HG03521 (cell line): ENCODE measurements around the gene TMEM163.
"Not testable (repeated sequence)": the region's sequence is repeated elsewhere in the genome, so short reads cannot be mapped to it uniquely, and the experiment has no call there.

ENCODE experiments used
- ATAC-seq: cut with Tn5 transposase; IDR thresholded peaks from one replicate; pipeline ENCODE4 v1.9.1; 2021; ENCODE audit warnings: mild to moderate bottlenecking, moderate library complexity; ENCODE audit not compliant: unreplicated experiment

Gene TMEM163

DNA sequence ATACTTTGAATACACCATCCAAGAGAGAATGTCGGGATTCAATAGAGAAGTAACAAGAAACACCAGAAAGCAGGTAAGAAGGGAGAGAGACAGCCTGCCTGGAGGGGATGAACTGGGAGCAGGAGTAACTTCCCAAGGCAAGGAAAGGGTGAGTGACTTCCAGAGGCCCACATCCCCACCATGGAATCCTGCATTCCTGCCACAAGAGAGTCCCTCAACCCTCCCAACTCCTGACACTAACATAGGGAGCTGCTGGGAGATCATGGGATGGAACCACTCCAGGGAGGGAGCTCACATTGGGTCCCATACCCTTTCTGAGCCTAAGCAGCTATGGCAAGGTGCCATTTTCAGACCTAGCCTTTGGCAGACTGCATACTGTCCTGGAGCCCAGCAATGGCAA is 5.5 kb upstream of the TMEM163 start:
- no peak for ATAC-seq

DNA sequence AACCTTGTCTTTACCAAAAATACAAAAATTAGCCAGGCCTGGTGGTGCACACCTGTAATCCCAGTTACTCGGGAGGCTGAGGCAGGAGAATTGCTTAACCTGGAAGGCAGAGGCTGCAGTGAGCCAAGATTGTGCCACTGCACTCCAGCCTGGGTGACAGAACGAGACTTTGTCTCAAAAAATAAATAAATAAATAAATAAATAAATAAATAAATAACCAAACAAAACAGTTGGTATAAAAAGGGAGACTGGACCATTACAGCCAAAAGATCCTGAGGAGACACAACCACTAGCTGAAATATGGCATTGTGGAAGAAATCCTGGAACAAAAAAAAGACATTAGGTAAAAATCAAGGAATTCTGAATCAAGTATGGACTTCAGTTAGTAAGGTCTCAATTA is 4.9 kb upstream of the TMEM163 start:
- not testable (repeated sequence) for ATAC-seq

DNA sequence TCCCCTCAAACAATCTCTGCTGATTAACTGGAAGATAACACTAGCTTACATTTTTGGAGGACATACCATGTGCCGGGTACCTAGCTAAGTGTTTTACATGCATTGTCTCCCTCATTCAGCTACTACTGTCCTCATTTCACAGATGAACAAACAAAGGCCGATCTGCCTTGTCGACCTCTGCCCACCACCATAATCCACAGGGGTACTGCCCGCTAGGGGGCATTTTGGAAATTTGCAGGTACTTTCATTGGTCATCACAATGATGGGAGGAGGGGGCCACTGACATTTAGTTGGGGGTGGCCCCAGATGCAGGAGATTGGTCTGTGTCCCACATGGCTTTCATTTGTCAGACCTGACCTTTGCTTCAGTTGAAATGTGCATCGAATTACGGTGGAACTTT is 3.9 kb upstream of the TMEM163 start:
- ATAC-seq: no peak

DNA sequence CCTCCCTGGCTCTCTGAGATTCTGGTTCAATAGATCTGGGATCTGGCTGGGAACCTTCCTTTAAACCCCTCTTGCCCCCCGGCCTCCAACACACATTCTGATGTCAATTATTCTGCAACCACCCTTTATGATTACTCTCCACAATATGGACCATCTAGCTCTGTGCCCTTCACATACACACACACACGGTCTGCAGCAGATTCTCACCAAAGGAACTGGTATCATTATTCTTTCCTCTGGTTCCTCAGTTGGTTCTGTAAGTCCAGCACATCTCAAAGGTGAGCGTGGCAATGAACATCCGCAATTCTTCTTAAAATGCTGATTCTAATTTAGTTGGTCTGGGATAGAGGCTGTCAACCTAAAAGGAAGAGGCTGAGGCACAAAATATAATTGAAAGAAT is 2.8 kb upstream of the TMEM163 start:
- no peak for ATAC-seq

DNA sequence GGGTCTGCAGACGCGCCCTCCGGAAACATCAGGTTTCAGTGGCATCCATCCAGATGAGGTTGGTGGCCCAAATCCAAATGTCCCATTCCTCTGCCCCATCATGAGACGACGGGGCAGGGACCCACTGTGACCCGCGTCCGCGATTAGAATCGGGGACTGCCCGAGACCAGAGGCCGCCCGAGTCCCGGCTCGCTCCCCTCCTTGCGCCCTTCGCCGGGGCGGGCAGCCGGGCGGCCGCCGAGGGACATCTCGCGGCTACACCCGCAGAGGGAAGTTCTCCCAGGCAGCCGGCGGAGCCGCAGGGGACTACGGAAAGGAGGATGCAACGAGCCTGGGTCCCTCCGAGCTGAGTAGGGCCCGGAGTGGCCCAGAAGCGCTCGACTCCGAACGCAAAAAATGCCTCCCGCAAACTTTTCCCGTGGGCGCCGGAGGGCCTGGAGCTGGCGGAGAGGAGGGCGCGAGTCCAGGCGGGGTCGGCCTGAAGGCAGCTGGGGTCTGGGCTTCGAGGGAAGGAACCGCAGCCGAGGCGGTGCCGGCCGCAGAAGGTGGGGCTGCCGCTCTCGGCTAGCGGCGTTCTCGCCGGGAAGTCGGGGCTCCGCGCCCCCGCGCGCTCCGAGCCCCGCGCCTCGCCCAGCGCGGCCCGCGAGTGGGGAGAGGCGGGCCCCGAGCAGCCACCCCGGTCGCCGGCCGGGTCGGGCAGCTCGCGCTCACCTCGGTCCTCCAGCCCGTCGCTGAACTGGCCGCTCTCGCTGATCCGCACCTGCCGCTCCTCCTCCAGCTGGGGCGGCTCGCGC is 580 bp downstream of the TMEM163 start:
- no peak for ATAC-seq

DNA sequence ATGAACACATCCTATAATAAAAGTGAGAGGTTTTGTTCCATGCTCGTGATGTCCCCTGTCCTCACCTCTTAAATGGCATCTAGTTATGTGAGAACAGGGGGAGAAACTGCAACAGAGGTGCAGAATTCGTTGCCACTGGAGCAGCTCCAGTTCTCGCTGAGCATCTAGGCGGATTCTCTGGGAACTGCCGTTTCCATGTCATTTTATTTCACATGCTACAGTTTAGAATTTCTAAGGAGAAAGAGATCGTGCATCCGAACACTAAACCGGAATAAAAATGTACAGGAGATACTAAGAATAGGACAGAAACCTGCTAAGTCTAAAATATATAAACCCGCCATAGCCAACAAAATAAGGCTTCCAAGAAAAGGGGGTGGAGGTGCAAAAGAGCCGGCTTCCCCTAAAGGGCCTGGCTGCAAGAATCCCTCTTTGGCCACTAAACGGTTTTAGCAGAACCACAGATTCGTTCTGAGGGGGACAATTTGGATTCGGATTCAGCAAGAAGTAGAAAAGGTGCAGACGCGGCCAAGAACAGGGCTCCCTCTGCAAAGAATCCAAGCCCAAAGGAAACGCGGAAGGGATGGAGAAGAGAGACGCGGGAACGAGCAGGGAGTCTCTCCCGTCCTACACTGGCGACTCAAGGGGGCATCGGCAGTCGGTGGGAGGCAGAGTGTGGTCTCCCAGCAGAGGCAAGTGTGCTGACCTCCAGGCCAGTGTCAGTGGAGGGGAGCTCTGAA is 1.3 kb downstream of the TMEM163 start:
- ATAC-seq: no peak

DNA sequence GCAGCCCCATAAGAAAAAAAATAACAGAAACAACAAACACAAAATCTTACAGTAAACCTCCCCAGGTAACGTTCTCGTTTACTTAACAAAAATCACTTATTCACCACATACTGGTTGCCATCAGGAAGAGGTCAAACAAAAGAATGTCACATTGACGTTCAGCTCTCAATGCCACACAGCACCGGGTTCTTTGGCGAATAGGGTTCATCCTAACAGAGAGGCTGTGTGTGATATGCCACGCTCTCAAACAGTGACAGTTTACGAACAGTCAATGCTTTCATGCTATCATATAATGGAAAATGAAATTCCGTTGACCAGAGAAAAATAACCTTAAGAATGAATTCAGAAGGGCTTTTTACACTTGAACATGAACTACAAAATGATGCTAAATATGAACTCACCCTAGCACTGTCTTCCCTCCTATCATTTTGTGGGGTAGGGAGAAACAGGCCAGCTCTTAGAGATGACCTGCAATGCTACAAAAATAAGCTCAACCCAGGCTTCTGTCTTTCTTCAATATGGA is 2.0 kb downstream of the TMEM163 start:
- no peak for ATAC-seq

DNA sequence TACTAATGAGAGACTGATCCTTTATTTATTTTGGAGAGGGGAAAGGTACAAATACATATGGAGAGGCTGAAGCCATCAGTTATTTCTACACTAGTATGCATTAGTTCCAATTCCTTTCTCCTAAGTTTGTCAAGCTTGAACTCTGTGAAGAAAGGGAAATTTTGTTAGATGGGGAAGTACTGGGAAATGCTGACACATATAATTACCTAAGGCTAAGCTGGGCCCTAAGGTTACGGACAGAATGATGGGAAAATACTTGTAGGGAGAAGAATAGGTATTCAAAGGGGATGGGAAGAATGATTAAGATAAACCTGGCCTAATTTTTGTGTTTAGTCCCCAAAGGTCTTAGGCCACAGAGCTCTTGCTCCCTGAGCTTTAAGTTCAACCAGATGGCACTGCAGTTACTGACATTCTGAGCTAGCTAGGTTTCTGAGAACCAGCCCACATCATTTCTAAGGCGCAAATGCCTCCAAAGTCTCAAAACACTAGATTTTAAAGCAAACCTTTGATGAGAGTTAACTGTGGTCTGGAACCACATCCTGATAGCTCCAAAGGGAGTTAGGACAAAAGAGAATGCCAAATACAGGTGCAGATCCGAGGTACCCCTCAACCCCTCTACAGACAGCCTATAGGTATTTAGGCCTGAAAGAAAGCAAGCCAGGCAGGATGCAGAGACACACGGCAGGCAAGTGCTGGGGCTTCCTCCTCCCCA is 2.7 kb downstream of the TMEM163 start:
- no peak for ATAC-seq

DNA sequence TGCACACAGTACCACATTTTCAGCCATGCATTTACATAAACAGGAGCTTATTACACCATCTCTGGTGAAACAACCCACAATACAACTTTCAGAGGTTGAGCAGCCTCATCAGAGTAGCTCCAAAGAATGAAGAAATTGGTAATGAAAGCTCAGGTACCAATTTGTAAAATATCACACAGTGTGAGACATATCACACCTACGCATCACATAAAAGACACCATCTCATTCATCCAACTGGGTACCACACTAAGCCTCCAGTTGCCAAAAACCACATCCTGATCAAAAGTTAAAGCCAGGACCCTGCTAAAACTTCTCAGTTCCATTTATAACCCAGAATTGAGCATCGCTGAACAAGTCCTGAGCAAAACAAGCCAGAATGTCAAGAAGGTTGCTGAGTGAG is 4.6 kb downstream of the TMEM163 start:
- ATAC-seq: no peak

DNA sequence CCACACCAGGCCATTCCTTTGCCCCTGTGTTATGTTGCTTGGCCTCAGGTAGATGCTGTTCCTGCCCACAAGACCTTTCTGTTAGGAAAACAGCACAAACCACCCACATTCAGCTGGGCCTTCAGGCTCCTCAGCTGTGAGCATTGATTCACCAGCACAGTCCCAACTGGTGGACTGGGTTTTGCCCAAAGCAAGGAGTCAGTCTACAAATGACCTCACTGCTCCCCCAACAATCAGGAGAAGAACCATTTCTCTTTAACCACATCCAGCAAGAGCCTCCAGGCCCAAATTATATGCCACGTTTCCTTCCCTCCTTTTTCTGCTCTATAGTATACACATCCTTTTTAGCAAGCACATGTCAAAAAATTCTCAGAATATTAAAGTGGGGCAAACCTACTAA is 5.2 kb downstream of the TMEM163 start:
- no peak for ATAC-seq

DNA sequence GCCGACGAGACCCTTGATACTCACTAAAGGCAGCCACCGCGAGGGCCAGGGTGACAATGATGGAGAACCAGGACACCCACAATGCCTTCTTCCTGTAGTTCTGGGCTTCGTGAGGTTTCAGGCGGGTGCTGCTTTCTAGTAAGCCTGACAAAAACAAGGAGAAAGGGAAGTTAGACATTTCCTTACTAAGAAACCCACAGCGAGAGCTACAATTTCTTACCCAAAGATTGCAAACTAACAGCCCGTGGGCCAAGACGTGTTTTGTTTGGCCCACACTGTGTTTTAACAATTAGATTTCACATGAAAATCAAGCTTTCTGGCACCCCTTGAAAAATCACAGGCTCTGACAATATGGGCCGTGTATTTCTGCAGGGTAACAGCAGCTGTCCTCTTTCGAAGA is 5.6 kb downstream of the TMEM163 start:
- no peak for ATAC-seq

DNA sequence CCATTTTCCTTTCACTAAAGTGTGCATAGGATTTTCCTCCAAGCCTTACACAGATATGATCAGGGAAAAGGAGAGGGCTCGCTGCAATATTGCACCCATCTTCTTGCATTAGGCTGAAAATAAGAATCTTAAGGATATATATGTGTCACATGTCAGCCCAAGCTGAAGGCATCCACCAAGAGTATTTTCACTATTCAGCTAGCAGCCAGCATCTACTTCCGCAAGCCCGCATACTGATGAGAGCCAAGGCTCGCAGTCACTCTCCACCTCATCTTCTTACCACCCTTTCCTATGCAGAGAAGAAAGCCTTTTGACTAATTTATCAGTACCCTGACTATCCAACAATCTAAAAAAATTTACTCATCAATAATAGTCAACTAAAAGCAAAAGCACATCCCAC is 6.1 kb downstream of the TMEM163 start:
- ATAC-seq: no peak

DNA sequence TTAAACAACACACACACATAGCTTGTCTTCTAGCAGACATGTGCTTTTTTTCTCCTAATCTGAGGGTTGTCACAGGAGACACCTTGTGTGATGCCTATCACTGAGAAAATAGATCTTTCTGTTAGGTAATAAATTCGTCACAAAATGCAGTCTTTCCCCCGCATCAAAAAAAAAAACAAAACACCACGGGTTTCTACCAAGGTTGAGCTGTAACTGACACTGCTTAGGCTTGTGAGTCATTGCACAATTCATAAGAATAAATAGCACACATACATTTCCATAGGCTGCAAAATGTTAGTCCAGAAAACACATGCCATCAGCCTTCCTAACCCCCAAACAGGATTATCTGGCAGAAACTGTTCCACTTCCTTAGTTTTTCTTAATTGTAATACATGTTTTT is 6.5 kb downstream of the TMEM163 start:
- no peak for ATAC-seq

DNA sequence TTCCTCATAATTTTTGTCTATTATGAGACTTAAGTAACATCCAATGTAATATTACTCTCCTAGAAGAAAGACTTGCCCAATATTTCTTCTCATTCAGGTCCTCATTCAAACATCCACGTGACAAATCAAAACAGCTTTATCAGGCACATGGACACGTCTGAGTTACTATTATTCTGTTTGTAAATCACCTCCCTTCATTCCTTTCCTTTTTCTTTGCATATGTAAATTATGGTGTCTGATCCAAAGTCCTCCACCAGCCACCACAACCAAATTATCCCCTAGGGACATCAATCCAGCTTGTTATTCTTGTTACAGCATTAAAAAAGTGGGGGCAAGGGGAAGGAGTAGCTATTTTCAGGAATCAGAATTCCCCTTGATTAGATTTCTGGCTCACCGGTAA is 7.1 kb downstream of the TMEM163 start:
- ATAC-seq: no peak

DNA sequence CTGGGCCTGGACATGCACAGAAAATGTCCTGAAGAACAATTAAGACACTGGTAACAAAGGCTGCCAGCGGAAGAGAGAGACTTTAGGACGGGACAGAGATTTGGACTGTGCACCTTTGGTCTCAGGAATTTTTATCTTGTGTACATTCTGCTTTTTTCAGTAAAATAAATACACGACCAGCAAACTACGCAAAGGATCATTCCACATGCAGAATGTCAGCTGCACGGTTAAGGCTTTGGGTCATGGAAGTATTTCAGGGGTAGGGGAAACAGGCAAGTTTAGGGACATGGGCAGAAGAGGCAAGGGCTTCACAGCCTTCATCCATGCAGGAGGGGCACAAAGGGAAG is 11.5 kb downstream of the TMEM163 start:
- ATAC-seq: no peak

DNA sequence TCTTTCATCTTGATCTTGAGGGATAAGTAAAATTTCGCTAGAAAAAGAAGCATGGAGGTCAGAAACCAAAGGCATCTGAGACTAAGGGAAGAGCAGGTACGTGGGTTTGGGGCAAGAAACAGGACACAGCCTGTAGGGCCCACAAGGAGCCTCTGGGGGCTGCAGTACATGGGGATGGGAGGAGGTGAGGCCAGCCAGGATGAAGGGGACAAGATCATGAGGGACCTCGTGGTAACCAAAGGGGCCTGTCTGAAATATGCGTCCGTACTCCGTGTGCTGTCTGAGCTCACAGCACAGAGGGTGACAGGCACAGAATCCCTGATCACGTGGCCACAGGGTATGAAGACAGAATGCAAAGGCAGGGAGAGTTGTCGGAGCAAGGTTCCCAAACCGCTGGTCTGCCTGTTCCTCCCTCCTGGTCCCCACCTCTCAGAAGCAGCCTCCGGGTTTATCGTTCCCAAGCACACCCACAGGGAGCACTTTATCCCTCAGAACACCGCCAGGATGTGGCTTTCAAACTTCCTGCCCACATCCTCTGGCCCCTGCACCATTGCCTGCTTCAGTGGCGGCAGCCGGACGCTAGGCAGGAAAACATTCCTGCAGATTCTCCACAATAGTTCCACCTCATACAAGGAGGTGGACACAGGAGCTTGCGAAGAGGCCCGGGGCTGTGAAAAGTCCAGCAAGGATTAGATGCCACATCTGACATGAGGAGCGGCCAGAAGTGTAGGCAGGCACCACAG is 12.0 kb downstream of the TMEM163 start:
- ATAC-seq: no peak

DNA sequence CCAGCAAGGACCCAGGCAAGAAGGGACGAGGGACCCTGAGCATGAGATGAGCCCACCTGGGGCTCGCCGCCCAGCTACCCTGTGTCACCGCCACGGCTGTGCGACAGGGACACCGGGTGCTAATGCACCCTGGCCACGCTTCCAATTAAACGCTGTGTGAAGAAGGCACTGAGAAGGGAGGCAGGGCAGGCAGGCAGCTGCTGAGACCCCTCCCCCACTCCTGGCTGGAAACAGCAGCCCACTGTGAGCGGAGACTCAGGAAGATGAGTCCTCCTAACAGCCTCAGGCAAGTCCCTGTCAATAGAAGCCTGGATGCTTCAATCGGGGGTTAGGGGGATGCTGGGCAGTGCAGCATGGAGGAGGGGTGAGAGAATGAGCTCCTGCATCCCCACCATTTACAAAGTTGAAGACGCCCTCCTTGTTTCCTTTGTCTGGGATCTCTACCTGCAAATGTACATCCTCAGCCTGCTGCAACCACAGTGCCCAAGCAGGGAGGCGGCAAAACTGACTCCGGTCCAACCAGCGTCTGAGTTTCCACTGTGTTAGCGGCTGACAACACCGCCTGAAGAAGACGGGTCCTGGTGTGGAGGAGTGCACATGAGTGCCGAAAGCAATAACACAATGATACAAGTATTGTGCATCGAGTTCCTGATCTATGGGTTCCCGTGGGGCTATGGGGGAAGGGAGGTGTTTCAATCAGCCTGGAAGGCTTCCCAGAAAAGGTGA is 12.8 kb downstream of the TMEM163 start:
- ATAC-seq: no peak

DNA sequence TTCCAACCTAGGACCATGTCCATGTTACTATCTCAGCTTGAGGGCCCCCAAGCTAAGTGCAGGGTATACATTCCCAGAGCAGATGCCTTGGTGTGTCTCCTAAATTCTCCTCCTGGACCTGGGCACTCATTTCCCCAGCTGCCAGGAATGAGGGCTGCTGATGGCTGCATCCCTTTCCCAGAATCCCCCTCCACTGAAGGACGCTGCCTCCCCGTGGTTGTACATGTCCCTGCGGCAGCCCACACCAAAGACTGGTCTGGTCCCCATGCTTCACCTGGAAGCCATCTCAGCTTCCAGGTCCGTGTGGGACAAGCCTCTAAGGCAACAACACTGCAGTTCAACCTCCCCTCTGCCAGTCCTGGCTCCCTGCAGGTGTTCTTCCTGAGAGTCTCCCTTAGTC is 14.6 kb downstream of the TMEM163 start:
- no peak for ATAC-seq

DNA sequence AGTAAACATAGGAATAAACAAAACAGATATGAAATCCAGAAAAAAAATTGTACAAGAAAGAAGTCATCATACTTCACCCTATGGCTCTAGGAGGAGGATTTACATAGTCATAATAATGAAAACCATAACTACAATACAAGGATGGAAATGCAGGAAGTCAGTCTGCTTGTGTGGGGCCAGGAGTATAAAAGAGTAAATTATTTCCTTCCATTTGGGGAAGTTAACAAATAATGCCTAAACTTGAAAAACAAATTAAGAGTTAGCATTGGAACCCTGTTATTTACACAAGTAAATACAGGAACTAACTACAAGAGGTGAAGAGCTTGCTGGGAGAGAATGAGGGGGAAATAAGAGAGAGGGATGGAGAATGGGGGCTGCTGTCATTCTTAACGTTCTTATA is 15.4 kb downstream of the TMEM163 start:
- ATAC-seq: no peak

DNA sequence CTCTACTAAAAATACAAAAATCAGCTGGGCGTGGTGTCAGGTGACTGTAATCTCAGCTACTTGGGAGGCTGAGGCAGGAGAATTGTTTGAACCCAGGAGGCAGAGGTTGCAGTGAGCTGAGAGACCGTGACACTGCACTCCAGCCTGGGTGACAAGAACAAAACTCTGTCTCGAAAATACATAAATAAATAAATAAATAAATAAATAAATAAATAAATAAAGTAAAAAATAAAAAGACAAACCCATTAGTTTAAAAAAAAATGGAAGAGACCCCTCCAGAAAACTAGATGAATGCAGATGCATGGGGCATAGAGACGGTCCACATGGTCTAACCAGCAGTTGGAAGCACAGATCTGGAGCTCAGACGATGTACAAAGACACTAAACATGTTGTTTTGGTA is 18.1 kb downstream of the TMEM163 start:
- ATAC-seq: no peak
